ENCODE results near the gene NTPCR. TPM values are rescaled to one million over a fixed set of nuclear protein-coding genes. Genes with fewer than 3 reads are reported as not detected.

Gene NTPCR
- total RNA-seq, 4 donors from 2014 or later, result 13.5 to 53.3 (median 37.2) TPM

- H3K36me3 ChIP-seq, result peaks cover 0 to 19% (median 6%) of the 10 kb centered on the region in 4 donors
- intact Hi-C loops (cut with DNase I; ENCODE audit: low total_unique reads) (no loop called here), in situ Hi-C loops (cut with MboI; ENCODE audit: low pct_ligation_motif_present in 1 of 4, low pct_unique_long_range_greater_than_20kb in 1 of 4, low sequenced_read_pairs in 3 of 4) (no loop called here)
- 53 to 65% methylated on average over 2 to 8 of the region's 8 CpGs for WGBS, 2 donors (ENCODE audit: low coverage in 1 of 2)
- no peak overlapping the region for H3K4me3 ChIP-seq
- H3K9me3 ChIP-seq, result peaks cover 9 to 10% of the 10 kb centered on the region in 2 donors
- no peaks in the 10 kb centered on the region for H3K27me3 ChIP-seq
- no peaks in the 10 kb centered on the region for H3K4me1 ChIP-seq
- DNase-seq, result no peak
- no peak for TF ChIP-seq EP300 (IDR thresholded peaks at IDR 0.05; ENCODE audit: low read depth)
- TF ChIP-seq POLR2A (IDR thresholded peaks at IDR 0.05), result no peak
- no peak for TF ChIP-seq POLR2AphosphoS5 (IDR thresholded peaks at IDR 0.05)
- TF ChIP-seq CTCF (IDR thresholded peaks at IDR 0.05), result no peak
- no peak overlapping the region for H3K27ac ChIP-seq
Measured at GRCh38 chr1:232978091-232978634, 27.8 kb downstream of the NTPCR start.

- no peak overlapping the region for H3K27ac ChIP-seq
- WGBS, 2 donors (ENCODE audit: low coverage in 1 of 2), result 69 to 73% methylated on average over 2 to 4 of the region's 4 CpGs
- no peak for TF ChIP-seq POLR2A (IDR thresholded peaks at IDR 0.05)
- no peak for TF ChIP-seq POLR2AphosphoS5 (IDR thresholded peaks at IDR 0.05)
- no peak for TF ChIP-seq CTCF (IDR thresholded peaks at IDR 0.05)
- TF ChIP-seq EP300 (IDR thresholded peaks at IDR 0.05; ENCODE audit: low read depth), result no peak
- H3K4me3 ChIP-seq, result no peak overlapping the region
- in situ Hi-C loops (cut with MboI; ENCODE audit: low pct_ligation_motif_present in 1 of 4, low pct_unique_long_range_greater_than_20kb in 1 of 4, low sequenced_read_pairs in 3 of 4), result no loop called here
- H3K36me3 ChIP-seq, result peaks cover 0 to 12% (median under 1%) of the 10 kb centered on the region in 4 donors
- DNase-seq, result no peak
- intact Hi-C loops (cut with DNase I; ENCODE audit: low total_unique reads), result no loop called here
- H3K4me1 ChIP-seq, result no peaks in the 10 kb centered on the region
- no peaks in the 10 kb centered on the region for H3K27me3 ChIP-seq
- peaks cover 3 to 5% of the 10 kb centered on the region in 2 donors for H3K9me3 ChIP-seq
Measured at GRCh38 chr1:232978815-232979214, 28.4 kb downstream of the NTPCR start.

- intact Hi-C loops (cut with DNase I; ENCODE audit: low total_unique reads), result no loop called here
- no peak for DNase-seq
- 88 to 100% methylated on average over 1 to 6 of the region's 6 CpGs for WGBS, 2 donors (ENCODE audit: low coverage in 1 of 2)
Measured at GRCh38 chr1:232979558-232979957, 29.1 kb downstream of the NTPCR start.

GRCh38 chr1:232980355-232980978, 30.1 kb downstream of the NTPCR start:
- intact Hi-C loops (cut with DNase I; ENCODE audit: low total_unique reads) (no loop called here), in situ Hi-C loops (cut with MboI; ENCODE audit: low pct_ligation_motif_present in 1 of 4, low pct_unique_long_range_greater_than_20kb in 1 of 4, low sequenced_read_pairs in 3 of 4) (no loop called here)

More at GRCh38 chr1:232979558-232979957, 29.1 kb downstream of the NTPCR start:
- peaks cover 0 to 3% (median 2%) of the 10 kb centered on the region in 4 donors for H3K4me1 ChIP-seq
- H3K4me3 ChIP-seq, result no peak overlapping the region
- H3K27ac ChIP-seq, result no peak overlapping the region
- H3K36me3 ChIP-seq, result peaks cover 0 to 6% (median 0%) of the 10 kb centered on the region in 4 donors
- no peak for TF ChIP-seq POLR2A (IDR thresholded peaks at IDR 0.05)
- no peak for TF ChIP-seq POLR2AphosphoS5 (IDR thresholded peaks at IDR 0.05)
- TF ChIP-seq EP300 (IDR thresholded peaks at IDR 0.05; ENCODE audit: low read depth), result no peak
- no peaks in the 10 kb centered on the region for H3K27me3 ChIP-seq
- no peaks in the 10 kb centered on the region for H3K9me3 ChIP-seq
- in situ Hi-C loops (cut with MboI; ENCODE audit: low pct_ligation_motif_present in 1 of 4, low pct_unique_long_range_greater_than_20kb in 1 of 4, low sequenced_read_pairs in 3 of 4), result no loop called here

More at GRCh38 chr1:232980355-232980978, 30.1 kb downstream of the NTPCR start:
- Histone ChIP-seq H3K27ac (no peak overlapping the region), H3K27me3 (no peaks in the 10 kb centered on the region), H3K9me3 (no peaks in the 10 kb centered on the region), H3K4me3 (no peak overlapping the region), H3K36me3 (peaks cover 0 to 6% (median 0%) of the 10 kb centered on the region in 4 donors), H3K4me1 (peaks cover 0 to 11% (median 7%) of the 10 kb centered on the region in 4 donors)
- no peak for DNase-seq
- TF ChIP-seq POLR2AphosphoS5 (IDR thresholded peaks at IDR 0.05) (no peak), EP300 (IDR thresholded peaks at IDR 0.05; ENCODE audit: low read depth) (no peak), POLR2A (IDR thresholded peaks at IDR 0.05) (no peak), CTCF (IDR thresholded peaks at IDR 0.05) (no peak)
- WGBS, 2 donors (ENCODE audit: low coverage in 1 of 2), result 83 to 86% methylated on average over 4 to 13 of the region's 13 CpGs

Data from transverse colon (tissue), 4 donors.